HG02610 (cell line): ENCODE measurements around the gene SLC16A3.

Source experiments
- ATAC-seq: cut with Tn5 transposase; IDR thresholded peaks from one replicate; pipeline ENCODE4 v1.9.1; 2021; ENCODE audit warnings: mild to moderate bottlenecking, moderate library complexity; ENCODE audit not compliant: unreplicated experiment

SLC16A3 gene

DNA sequence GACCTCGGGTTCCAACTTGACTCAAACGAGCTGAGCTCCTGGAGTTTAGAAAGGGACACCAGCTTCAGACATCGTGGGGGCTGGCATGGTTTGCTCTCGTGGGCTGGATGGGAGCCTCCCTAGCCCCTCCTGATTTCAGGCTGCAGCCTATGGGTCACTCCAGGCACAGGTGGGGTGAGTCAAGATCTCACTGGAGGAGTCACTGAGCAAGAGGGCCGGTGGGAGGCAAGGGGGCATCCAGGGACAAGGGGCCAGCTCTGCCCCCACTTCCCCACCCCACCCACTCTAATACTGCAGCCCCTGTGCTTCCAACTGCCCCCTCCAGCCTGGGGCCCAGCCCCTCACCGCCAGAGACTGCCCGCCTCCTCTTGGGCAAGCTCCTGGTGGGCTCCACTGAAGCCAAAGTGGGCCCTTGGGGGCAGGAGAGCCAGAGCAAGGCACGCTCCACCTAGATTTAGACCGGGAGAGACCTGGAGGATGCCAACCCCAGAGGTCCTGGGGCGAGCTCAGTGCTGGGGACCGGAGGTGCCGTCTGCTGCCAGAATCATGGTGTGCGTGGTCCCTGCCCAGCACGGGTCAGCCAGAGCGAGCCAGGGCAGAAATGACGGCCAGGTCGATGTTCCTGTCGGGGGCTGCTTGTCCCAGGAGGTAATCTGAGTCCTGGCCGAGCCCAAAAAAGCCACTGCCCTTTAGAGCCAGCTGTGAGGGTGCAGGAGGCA, 6.4 kb downstream of the SLC16A3 start:
- no peak for ATAC-seq

DNA sequence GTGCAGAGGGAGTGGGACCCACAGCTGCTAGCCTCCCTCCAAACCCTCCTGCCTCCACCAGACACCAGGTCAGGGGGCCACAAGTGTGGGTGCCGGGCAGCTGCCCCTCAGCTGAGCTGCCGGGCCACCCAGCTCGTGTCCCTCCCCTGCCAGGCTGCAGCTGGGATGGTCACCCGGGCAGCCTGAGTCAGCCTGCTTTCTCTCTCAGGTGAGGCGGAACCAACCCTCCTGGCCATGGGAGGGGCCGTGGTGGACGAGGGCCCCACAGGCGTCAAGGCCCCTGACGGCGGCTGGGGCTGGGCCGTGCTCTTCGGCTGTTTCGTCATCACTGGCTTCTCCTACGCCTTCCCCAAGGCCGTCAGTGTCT, 6.9 kb downstream of the SLC16A3 start:
- ATAC-seq, result no peak

DNA sequence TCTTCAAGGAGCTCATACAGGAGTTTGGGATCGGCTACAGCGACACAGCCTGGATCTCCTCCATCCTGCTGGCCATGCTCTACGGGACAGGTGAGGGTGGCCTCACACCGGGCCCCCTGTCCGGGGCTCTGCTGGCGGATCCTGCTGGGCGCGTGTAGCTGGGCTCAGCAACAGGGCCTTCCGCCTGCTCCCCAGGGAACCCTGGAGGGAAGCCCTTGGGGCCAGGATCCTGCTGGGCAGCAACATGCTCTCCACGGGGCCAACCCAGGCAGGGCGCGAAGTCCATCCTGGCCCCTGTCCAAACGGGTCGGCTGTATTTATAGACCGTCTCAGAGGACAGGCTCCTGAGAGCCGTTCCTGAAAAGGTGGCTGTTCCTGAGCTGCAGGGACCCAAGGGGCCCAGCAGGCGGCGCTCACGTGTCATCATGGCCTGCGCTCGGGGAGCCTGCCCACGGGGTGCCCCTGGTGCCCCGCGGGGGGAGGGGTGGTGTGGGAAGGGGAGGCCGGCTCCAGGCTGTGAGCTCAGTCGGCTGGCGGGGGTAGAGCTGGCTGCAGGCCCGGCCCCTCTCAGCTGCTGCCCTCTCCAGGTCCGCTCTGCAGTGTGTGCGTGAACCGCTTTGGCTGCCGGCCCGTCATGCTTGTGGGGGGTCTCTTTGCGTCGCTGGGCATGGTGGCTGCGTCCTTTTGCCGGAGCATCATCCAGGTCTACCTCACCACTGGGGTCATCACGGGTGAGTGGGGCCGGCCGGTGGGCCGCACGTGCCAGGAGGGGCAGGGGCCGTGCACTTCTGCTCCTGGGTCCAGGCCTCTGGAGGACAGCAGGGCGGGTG, 7.5 kb downstream of the SLC16A3 start:
- ATAC-seq, result no peak

DNA sequence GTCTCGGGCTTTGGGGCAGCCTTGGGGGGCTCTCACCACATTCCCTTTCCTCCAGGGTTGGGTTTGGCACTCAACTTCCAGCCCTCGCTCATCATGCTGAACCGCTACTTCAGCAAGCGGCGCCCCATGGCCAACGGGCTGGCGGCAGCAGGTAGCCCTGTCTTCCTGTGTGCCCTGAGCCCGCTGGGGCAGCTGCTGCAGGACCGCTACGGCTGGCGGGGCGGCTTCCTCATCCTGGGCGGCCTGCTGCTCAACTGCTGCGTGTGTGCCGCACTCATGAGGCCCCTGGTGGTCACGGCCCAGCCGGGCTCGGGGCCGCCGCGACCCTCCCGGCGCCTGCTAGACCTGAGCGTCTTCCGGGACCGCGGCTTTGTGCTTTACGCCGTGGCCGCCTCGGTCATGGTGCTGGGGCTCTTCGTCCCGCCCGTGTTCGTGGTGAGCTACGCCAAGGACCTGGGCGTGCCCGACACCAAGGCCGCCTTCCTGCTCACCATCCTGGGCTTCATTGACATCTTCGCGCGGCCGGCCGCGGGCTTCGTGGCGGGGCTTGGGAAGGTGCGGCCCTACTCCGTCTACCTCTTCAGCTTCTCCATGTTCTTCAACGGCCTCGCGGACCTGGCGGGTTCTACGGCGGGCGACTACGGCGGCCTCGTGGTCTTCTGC, 8.4 kb downstream of the SLC16A3 start:
- ATAC-seq, result no peak

DNA sequence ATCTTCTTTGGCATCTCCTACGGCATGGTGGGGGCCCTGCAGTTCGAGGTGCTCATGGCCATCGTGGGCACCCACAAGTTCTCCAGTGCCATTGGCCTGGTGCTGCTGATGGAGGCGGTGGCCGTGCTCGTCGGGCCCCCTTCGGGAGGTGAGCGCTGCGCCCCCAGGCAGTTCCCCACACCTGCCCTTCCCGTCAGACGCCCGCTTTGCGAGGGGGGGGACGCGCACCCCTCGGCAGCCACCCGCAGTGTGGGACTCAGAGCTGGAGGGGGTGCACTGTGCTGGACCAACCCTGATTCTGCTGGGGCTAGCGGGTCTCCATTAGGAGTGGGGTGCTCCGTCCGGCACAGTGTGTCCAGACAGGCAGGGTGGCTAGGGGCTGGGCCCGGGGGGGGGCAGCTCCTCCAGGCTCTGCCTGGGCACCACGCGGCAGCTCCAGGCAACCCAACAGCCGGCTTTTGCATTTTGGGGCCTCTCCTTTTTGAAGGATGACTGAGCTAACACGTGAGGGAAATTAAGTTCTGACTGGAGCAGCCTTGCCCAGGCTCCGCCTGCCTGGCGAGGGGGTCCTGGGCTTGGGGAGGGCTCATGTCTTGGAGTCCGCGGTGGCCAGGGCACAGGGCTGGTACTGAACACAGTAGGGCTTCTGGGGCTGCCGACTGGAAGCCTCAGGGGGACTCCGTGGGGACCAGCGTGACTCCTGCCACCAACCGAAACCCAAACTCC, 9.1 kb downstream of the SLC16A3 start:
- ATAC-seq, result no peak

DNA sequence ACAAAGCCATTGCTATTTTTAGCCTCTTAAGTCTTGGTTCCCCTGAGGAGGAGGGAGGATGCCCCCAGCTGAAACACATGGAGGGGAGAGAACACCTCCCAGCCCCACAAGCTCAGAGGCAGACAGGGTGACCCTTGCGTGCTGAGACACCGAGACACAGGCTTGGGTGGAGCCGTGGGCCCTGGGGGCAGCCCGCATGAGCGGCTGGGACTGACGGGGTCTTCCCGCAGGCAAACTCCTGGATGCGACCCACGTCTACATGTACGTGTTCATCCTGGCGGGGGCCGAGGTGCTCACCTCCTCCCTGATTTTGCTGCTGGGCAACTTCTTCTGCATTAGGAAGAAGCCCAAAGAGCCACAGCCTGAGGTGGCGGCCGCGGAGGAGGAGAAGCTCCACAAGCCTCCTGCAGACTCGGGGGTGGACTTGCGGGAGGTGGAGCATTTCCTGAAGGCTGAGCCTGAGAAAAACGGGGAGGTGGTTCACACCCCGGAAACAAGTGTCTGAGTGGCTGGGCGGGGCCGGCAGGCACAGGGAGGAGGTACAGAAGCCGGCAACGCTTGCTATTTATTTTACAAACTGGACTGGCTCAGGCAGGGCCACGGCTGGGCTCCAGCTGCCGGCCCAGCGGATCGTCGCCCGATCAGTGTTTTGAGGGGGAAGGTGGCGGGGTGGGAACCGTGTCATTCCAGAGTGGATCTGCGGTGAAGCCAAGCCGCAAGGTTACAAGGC, 9.8 kb downstream of the SLC16A3 start:
- no peak for ATAC-seq

DNA sequence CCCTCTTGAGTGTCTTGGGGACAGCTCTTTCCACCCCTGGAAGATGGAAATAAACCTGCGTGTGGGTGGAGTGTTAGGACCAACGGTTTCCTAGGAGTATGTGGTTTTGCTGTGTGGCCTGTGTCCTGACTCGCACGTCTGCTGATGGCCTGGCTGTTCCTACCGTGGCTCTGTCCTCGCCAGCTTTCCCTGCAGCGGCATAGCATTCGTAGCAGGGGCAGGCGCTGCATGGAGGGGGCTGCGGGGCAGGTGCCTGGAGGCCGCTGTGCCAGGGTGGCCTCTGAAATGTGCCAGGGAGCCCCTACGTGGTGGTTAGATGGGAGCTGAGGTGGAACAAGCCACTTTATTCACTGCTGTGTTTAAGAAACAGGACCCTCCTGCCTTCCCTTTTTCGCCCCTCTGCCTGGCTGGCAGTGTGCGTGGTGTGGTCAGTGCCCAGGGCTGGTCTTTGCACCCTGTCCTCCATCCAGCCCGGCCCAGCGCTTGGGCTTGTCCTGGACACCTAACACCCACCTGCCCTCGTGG, 10.6 kb downstream of the SLC16A3 start:
- no peak for ATAC-seq

DNA sequence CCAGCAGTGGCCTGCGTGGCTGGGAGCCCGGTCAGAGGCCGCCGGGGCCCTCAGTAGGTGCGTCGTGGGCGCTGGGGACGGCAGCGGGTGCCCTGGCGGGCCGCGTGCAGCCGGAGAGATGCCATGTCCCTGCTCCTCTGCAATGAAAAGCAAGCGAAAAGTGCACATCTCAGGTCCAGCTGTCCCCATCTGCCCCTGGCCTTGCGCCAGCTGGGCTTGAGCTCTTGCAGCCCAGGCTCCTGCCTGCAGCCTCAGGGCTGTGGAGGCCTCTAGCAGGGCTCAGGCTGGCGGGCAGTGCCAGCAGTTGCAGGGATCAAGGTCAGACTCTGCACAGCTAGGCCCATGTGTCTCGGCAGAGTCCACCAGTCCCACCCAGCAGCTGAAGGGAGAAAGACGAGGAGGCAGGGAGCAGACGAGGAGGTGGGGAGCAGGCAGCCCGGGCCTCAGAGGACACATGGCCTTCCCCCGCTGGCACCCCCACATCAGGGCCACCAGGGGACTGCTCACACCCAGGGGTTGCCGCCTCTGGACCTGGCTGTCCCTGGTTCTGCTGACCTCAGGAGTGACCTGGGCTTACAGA, 11.2 kb downstream of the SLC16A3 start:
- no peak for ATAC-seq

DNA sequence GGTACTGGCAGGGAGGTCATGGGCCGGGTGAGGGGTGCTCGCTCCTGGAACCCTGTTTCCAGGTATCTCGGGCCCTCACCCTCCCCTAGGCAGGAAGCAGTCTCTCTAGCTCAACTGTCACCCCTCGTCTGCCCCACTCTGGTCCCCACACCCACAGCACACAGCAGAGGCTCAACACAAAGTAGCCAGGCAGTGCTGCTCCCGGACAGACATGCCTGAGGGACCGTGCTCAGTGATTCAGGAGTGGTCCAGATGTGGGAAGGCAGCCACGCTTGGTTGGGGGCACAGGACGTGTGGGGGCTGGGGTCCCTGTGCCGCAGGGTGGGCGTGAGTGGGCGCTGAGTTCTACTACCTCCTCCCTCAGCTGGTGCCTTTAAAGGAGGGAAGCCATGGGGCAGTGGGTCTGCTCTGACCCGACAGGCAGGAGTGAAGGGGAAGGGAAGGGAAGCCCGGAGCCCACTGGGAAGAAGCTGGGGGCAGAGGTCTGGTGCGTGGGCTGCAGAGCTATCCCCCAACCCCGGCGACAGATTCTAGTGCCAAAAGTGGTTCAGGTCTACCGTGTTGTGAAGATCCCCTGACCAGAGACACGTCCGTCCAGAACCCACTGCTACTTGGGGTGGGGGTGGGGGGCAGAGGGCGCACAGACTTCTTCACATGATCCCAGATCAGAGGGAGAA, 11.8 kb downstream of the SLC16A3 start:
- ATAC-seq, result no peak

DNA sequence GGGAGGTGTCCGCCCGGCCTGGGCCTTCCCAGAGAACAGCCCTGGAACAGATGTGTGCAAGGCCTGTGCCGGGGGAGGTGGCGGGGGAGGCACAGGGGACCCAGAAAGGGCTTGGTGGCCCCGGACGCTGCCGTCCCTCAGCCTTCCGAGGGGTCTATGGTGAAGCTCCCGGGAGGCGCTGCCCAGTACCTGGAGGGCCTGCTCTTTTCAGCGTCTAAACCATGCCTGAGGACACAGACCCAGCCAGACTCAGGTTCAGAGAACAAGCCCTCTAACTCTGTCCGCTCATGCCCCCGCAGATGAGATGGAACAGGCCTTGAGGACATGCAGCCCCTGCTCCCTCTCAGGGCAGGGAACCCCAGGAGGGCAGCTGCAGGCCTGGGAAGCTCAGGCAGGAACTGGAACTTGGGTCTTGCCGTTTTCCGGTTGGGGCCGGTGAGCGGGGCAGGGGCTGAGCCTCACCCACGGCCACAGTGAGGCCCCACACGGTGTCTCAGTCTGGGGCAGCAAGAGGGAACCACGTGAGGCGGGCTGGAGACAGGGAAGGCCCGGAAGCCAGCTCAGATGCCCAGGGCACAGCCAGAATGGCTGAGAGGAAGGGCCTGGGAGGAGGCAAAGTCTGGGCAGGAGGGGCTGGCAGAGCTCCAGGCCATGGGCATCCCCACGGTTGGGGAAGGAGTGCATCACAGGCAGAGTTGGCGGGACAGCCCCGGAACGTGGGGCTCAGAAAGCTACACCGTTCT, 12.5 kb downstream of the SLC16A3 start:
- no peak for ATAC-seq

DNA sequence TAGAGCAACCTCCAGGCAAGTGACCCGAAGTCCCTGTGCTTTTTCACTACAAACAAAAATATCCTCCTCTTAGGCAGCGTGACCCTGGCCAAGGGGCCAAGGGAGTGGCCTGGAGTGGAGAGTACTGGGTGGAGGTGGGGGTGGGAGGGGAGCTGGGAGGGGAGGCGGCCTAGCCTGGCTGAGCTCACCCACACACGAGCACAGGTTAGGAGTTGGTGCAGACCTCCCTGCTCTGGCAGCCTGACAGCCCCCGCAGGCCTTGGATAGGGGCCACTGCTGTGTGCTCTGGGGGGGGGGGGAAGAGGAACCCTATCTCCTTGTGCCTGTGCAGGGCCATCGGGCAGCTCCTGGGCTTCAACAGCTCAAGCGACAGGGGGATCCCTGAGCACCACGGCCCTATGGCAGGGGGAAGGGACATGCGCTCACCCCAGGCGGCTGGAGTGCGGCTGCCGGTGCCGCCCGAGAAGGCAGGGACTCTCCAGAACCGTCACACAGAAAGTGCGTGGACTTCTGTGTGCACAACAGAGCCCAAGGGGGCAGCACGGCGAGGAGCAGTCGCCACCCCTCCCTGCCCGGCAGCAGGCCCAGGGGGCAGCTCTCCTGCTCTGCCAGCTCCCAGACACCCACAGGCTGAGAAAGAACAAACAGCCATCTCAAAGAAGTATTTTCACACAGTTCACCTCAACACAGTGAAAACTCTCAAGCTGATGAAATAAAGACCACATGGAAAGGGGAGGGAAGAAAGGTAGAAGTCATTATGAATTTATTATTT, 13.3 kb downstream of the SLC16A3 start:
- ATAC-seq, result no peak

DNA sequence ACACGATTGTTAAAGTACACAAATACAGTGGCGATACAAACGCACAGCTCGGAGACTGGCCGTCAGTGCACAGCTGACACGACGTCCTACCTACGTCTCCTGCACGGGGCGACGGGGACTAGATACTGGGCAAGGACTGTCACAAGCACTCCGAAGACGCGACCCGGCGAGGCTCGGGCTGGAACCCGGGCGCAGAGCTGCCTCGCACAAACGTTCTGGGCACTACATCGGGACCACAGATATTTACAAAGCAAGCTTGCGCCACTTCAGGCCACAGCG, 13.8 kb downstream of the SLC16A3 start:
- no peak for ATAC-seq

DNA sequence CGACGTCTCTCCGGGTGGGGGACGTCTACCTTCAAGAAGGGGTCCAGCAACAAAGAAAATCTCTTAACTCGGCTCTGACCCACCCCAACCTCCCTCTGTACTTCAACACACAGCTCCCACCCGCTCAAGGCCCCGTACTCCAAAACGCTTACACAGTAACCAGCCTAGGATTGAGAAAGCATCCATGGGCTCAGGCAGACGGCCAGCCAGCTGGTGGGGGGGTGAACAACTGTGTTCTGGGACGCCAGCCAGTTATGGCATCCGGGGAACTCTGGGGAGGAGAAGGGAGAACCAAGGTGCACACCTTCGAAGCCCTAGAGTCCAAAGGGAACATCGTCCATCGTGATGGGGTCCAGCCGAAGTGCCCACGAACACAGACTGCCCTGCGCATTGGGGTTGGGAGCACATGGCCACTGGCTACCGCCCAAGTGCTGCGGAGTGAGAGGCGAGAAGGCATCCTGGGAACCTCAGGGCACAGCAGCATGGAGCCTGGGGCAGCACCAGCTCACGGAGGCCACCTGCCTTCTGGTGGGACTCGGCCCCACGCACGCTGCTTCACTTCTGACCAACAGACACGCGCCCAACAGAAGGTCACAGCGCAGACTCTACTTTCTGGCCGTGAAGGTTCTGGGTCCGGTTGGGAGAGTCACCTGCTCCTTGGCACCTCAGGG, 14.3 kb downstream of the SLC16A3 start:
- ATAC-seq, result no peak

DNA sequence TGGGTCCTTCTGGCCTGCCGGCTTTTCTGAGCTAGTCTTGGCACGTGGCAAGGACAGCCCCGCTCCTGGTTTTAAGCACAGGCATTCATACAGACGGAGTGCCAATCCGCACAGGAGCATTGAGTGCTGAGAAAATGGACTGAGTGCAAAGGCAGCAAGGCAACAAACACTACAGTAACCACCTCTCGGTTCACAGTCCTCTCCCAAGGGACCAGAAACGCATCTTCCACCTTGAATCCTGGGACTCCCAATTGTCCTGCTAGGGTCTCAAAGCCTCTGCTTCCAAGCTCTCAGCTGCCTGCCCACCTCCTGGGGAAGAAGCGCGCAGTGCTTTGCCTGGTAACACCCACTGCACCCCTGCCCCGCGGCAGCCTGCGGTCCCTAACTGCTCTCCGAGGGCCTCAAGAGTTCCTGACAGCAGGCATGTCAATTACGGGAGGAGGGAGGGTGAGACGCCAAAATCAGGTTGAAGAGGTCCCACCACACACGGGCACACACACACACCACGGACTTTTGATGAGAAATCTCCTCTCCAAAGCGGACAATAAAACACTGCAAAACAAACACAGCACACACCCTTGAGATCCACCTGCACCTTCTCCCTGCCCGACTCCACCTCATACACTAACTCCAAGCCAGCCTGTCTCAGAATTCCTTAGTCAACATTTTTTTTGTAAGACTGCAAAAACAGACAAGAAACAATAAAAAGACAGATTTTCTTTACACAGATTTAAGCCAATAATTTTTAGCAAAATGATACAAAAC, 15.0 kb downstream of the SLC16A3 start:
- ATAC-seq, result no peak

DNA sequence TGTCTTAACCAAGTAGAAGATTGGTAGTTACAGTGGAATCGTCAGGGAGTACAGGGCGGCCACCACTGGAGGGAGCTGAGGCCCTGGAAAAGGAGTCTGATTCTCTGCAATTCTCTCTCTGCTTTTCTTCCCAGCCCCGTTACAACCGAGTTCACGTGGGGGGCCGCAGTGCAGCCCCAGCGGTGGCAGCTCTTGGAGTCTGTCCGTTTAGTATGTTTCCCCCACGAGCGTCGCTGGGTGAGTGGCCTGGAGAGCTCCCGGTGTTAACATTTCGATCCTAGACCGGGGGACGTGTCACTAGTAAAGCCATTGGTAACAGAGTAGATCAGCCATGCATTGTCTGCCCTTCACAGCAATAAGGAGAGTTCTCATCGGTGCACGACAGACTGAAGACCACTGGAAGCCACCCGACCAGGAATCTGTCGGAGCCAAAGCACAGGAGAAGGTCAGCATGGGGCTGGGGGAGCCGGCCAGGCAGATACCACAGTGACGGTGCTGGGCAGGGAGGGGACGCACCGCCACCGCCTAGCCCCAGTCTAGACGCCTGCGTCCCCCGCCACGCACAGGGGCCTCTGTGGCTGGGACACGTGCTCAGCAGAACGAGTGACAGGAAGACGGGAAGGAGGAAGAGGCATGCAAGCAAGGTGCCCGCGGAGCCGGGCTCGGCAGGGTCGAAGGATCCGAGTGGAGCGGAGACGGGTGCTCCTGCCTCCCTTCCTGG, 15.7 kb downstream of the SLC16A3 start:
- ATAC-seq, result no peak
